ENCODE results near the gene ARHGEF33.

DNA sequence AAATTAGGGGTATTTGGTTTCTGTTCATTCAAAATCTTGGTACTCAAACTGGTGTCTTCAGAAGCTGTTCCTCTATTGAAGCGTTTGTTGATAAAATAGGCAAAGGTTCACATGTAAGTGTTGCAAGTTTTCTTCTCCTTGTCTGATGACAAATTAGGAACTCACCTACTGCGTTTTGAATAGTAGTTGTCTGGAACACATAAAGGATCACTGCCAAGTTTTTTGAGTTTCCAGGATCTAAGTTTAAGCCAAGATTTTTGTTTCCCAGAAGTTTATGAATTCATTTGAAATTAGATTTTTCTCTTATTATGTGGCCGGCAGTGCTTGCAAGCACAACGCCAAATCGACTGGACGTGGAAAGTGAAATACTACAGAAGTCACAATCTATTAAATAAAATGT lies 85.4 kb downstream of the ARHGEF33 start:
- TF ChIP-seq EZH2 (IDR thresholded peaks at IDR 0.05) = no peak
- TF ChIP-seq, protein P1, sequence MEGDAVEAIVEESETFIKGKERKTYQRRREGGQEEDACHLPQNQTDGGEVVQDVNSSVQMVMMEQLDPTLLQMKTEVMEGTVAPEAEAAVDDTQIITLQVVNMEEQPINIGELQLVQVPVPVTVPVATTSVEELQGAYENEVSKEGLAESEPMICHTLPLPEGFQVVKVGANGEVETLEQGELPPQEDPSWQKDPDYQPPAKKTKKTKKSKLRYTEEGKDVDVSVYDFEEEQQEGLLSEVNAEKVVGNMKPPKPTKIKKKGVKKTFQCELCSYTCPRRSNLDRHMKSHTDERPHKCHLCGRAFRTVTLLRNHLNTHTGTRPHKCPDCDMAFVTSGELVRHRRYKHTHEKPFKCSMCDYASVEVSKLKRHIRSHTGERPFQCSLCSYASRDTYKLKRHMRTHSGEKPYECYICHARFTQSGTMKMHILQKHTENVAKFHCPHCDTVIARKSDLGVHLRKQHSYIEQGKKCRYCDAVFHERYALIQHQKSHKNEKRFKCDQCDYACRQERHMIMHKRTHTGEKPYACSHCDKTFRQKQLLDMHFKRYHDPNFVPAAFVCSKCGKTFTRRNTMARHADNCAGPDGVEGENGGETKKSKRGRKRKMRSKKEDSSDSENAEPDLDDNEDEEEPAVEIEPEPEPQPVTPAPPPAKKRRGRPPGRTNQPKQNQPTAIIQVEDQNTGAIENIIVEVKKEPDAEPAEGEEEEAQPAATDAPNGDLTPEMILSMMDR (IDR thresholded peaks at IDR 0.05 in 2 of 3, conservative IDR thresholded peaks at IDR 0.05 in 1 of 3; ENCODE audit: borderline replicate concordance in 1 of 3, insufficient read depth in 1 of 3, low read depth in 2 of 3, low read length in 2 of 3) = no peak
- TF ChIP-seq, protein P2, sequence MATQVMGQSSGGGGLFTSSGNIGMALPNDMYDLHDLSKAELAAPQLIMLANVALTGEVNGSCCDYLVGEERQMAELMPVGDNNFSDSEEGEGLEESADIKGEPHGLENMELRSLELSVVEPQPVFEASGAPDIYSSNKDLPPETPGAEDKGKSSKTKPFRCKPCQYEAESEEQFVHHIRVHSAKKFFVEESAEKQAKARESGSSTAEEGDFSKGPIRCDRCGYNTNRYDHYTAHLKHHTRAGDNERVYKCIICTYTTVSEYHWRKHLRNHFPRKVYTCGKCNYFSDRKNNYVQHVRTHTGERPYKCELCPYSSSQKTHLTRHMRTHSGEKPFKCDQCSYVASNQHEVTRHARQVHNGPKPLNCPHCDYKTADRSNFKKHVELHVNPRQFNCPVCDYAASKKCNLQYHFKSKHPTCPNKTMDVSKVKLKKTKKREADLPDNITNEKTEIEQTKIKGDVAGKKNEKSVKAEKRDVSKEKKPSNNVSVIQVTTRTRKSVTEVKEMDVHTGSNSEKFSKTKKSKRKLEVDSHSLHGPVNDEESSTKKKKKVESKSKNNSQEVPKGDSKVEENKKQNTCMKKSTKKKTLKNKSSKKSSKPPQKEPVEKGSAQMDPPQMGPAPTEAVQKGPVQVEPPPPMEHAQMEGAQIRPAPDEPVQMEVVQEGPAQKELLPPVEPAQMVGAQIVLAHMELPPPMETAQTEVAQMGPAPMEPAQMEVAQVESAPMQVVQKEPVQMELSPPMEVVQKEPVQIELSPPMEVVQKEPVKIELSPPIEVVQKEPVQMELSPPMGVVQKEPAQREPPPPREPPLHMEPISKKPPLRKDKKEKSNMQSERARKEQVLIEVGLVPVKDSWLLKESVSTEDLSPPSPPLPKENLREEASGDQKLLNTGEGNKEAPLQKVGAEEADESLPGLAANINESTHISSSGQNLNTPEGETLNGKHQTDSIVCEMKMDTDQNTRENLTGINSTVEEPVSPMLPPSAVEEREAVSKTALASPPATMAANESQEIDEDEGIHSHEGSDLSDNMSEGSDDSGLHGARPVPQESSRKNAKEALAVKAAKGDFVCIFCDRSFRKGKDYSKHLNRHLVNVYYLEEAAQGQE (IDR thresholded peaks at IDR 0.05; ENCODE audit: low read depth) = no peak
- TF ChIP-seq POLR2A (IDR thresholded peaks at IDR 0.05; ENCODE audit: borderline replicate concordance, extremely low read depth, insufficient read depth, insufficient read length) = no peak
- no peak for TF ChIP-seq TCF7L2 (IDR thresholded peaks at IDR 0.05; ENCODE audit: borderline replicate concordance, extremely low read depth, insufficient read depth, insufficient read length)
- TF ChIP-seq POLR2AphosphoS5 (IDR thresholded peaks at IDR 0.05; ENCODE audit: low read depth, low read length) = no peak

Data from HCT116 (cell line).